GM20431 (cell line): ENCODE data around the gene DDX31.
"Not testable (repeated sequence)": the region's sequence is repeated elsewhere in the genome, so short reads cannot be mapped to it uniquely, and the experiment has no call there.

Source experiments
- in situ Hi-C: fragments of 300-500 bp; cut with MseI, MboI; formaldehyde crosslinking; loops from one replicate; pipeline ENCODE4 v1.15.0; 2020; ENCODE audit warnings: low sequenced_read_pairs; ENCODE audit not compliant: unreplicated experiment

The DDX31 gene

GRCh38 chr9:132584601-132585560 lies 84.9 kb downstream of the DDX31 start:
- in situ Hi-C loops: no loop called here

- in situ Hi-C loops: no loop called here
These were observed 86.0 kb downstream of the DDX31 start for GRCh38 chr9:132583584-132584304.

GRCh38 chr9:132582786-132583583 lies 86.8 kb downstream of the DDX31 start:
- in situ Hi-C loops: no loop called here

- in situ Hi-C loops: no loop called here
These were observed 87.5 kb downstream of the DDX31 start, which contains the start of gene BARHL1 for GRCh38 chr9:132582276-132582785. Gene BARHL1 (plus strand): TSS chr9:132582606. CDS start chr9:132582798, 192 bp downstream.

GRCh38 chr9:132579427-132579798 lies 90.4 kb downstream of the DDX31 start:
- in situ Hi-C loops: no loop called here

GRCh38 chr9:132578367-132578932 lies 91.3 kb downstream of the DDX31 start:
- in situ Hi-C loops: no loop called here

- in situ Hi-C loops: no loop called here
These were observed 92.7 kb downstream of the DDX31 start for GRCh38 chr9:132577119-132577518.

GRCh38 chr9:132575811-132576210 lies 94.0 kb downstream of the DDX31 start:
- in situ Hi-C loops: no loop called here

GRCh38 chr9:132575005-132575609 lies 94.7 kb downstream of the DDX31 start:
- in situ Hi-C loops: no loop called here

- in situ Hi-C loops: no loop called here
These were observed 96.9 kb downstream of the DDX31 start for GRCh38 chr9:132572921-132573320.

GRCh38 chr9:132571806-132572600 lies 97.8 kb downstream of the DDX31 start:
- in situ Hi-C loops: no loop called here

- in situ Hi-C loops: not testable (repeated sequence)
These were observed 101.0 kb downstream of the DDX31 start for GRCh38 chr9:132568787-132569186.

- in situ Hi-C loops: no loop called here
These were observed 105.3 kb downstream of the DDX31 start for GRCh38 chr9:132564526-132564925.

- in situ Hi-C loops: no loop called here
These were observed 107.5 kb downstream of the DDX31 start for GRCh38 chr9:132562306-132562573.

- in situ Hi-C loops: no loop called here
These were observed 109.1 kb downstream of the DDX31 start for GRCh38 chr9:132560616-132561202.

- in situ Hi-C loops: no loop called here
These were observed 110.1 kb downstream of the DDX31 start for GRCh38 chr9:132559711-132560110.

GRCh38 chr9:132557159-132557558 lies 112.6 kb downstream of the DDX31 start:
- in situ Hi-C loops: no loop called here

- in situ Hi-C loops: no loop called here
These were observed 113.1 kb downstream of the DDX31 start for GRCh38 chr9:132556714-132557113.
